GM19324 (cell line): ENCODE results near the gene RPL19.

Source experiments
- ATAC-seq: cut with Tn5 transposase; IDR thresholded peaks from one replicate; pipeline ENCODE4 v1.9.1; 2021; ENCODE audit warnings: mild to moderate bottlenecking, moderate library complexity; ENCODE audit not compliant: unreplicated experiment, low FRiP score

Gene RPL19

DNA sequence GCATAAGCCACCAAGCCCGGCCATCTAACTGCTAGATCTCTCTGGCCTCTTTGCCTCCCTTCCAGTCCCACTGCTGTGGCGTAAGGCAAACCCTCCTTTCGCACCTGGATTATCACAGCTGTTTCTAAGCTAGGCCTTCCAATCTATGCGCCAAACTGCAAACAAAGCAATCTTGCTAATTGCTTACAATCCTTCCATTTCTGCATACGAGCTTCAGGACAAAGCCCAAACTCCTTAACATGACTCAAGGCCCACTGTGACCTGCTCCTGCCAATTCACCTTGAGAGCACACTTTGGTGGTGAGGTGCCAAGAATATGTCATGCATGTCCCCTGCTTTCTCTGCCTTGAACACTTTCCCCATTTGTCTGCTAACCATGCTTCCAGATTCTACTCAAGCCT, 28.1 kb upstream of the RPL19 start:
- no peak for ATAC-seq

DNA sequence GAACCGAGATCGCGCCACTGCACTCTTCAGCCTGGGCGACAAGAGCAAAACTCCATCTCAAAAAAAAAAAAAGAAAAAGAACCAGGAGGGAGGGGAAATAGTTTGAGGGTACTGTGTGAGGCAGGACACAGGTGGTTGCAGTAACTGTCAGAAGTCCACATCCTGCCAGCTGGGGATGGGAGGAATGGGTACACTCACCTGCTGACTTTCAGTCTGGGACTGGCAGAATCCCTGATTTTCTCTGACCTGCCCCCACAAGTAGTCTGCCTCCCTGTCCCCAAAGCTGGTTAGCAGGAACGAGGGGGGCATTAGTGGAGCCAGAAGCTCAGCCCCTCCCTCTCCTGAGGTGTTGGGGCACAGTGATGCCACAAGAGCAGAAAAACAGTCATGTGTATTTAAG, 27.0 kb upstream of the RPL19 start:
- ATAC-seq = no peak

DNA sequence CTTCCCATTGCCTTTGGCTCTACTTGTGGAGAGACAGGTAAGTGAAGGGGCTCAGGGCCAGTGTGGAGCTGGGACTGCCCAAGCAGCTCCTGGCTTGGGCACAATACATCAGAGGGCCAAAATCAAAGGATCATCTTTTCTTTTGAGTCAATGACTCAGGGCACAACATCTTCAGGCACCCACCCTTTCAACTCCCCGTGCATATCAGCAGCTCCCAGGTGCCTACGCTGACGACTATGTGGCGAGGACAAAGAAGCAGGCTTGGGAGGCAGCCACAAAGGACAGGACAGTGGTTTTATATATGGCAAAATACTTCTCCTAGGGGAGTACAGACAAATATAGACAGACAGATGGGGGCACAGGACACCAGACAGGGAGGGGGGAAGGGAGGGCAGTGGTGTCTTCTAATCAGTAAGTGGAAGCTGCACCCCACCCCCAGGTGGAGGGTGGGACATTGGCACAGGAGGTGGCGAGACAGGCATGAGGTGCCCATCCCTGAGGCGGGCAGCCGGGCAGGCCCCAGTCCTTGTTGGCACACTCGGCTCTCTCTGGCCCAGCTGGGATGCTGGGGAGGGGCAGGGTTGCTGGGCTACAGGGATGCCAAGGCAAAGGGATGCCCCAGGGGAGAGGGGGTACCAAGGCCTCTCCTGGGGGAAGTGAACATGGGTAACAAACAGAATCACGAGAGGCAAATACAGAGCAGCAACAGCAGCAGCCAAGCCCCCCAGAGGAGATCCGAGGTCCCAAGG, 26.4 kb upstream of the RPL19 start:
- ATAC-seq = no peak

DNA sequence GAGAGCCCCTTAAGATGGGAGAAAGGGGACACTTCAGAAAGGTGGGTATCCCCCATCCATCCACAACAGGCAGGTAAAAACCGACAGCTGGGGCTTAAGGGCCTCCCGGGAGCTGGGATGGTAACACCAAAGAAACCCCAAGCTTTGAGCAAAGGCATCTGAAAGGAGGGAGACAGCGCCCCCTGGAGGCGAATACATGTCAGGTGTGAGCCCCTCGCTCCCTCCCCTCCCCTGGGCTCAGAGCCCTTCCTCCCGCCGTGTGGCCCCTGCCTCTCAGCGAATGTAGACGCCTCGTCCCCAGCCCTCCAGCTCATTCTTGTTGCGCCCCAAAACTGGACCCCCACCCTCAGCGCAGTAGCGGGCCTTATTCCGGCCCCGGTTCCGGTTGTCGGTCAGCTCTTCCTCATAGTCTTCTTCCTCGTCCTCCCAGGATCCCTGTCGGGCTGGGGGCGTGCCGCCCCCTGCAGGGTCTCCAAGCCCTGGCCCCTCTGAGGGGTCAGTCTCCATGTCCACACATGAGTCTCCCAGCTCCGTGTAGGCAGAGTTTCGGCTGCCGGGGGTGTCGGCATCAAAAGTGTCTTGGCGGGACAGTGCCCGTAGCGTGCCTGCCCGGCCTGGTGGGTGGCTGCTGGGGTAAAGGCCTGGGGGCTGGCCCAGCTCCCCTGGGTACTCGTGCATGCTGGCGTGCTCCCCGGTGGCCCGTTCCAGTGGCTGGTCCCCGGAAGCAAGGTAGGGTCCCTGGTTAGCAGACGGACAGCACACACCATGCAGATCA, 25.0 kb upstream of the RPL19 start:
- no peak for ATAC-seq

DNA sequence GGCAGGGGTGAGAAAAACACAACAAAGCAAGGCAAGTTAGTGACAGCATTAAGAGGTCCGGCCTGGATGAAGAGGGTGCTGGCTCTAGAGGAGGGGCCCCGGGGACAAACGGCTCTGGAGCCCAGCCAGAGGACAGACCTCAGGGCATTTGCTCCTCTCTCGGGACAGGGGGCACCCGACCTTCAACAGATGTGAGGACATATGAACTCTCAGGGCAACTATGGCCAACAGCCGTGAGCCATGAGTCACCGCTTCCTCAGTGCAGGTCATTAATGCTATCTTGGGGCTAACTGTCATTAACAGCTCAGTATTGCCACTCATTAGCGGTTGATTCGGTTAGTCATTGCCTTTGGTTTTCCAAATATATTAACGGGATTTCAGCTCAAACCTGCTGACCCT, 24.4 kb upstream of the RPL19 start:
- ATAC-seq = no peak

DNA sequence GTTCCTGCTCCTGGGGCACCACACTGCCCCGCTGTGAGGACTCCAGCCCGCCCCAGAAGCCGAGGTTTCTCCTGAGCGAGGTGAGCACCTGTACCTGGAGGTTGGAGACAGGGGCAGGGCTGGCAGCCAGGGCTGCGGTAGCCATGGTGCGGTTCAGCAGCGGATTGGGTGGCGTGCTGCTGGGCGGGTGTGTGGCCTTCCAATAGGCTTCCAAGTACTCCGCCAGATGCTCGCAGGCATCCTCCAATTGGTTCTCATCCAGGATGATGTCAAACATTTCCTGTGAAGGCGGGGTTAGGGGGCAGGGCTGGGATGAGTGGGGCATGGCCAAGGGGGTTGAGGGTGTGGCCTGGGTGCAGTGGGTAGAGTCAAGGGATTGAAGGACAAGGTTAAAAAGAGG, 22.8 kb upstream of the RPL19 start:
- ATAC-seq = no peak

DNA sequence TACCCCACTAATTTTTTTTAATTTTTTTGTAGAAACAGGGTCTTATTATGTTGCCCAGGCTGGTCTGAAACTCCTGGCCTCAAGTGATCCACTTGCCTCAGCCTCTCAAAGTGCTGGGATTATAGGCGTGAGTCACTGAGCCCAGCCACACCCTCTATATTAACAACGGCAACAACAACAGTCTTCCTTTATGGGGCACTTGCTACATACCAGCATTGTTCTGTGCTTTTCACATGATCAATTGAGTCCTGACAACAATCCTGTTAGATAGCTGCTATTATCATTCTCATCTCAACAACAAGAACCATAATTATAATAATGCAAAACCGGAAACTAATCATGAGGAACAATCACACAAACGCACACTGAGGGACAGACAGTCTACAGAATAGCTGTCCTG, 21.5 kb upstream of the RPL19 start:
- ATAC-seq = no peak

DNA sequence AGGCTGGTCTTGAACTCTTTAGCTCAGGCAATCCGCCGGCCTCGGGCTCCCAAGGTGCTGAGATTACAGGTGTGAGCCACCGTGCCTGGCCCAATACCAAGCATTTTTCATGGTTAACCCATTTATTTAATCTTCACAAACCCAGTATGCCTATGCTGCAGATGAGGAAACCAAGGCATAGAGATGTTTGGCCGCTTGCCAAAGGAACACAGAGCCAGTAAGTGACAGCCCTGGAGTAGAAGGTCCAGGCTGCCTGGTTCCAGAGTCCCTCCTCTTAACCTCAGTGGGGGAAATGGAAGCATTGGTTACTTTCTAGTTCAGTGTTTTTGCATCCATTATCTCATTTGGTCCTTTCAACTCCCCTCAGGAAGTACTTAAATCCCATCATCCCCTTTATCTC, 18.8 kb upstream of the RPL19 start:
- no peak for ATAC-seq

DNA sequence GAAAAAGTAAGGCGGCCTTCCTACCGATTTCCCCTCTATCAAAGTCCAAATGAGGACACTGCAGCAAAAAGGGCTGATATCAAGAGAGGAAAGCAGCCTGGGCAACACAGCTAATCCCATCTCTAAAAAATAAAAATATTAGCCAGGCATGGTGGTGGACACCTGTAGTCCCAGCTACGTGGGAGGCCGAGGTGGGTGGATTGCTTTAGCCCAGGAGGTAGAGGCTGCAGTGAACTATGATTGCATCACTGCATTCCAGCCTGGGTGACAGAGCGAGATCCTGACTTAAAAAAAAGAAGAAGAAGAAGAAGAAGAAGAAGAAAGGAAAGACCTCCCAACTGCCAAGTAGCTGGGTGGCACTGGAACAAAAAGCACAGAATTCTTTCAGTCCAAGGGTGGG, 17.0 kb upstream of the RPL19 start:
- no peak for ATAC-seq

DNA sequence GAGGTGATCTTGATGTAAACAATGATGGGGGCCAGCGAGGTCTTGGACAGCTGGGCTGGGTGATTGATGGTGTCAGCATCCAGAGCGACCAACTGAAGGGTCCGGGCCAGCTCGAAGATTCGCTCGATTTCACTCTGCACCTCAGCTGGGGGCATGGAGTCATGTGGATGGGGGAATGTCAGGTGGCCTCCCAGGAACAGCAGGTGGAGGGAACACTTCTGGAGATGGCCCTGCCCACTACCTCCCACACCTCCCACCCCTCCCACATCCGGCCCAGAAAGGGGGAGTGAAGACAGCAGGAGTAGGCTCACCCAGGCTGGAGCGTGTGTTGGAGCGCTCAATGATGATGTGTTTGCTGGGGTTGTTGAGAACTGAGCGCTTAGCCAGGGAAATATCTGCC, 16.4 kb upstream of the RPL19 start:
- ATAC-seq = no peak

DNA sequence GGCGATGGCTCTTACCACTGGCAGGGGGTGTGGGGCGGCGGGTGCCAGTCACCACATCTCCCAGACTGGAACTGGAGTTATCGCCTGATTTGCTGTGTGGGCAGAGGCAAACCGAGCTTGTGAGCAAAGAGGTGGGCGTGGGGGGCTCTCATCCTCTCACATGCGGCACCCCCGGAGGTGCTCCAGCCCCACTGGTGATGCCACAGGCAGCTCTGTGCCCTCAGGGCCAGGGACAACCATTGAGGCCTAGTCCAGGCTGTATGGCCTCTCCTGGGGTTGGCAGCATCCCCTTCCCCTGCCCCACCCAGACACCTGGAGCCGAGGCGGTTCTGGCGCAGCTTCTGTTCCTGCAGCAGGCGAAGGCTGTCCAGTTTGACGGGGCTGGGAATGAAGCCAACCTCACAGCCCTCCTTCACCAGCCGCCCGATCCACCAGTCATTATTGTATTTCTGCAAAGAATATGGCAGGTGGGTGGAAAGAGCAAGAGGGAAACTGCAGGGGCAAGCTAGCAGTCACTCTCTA, 13.5 kb upstream of the RPL19 start:
- ATAC-seq = no peak

DNA sequence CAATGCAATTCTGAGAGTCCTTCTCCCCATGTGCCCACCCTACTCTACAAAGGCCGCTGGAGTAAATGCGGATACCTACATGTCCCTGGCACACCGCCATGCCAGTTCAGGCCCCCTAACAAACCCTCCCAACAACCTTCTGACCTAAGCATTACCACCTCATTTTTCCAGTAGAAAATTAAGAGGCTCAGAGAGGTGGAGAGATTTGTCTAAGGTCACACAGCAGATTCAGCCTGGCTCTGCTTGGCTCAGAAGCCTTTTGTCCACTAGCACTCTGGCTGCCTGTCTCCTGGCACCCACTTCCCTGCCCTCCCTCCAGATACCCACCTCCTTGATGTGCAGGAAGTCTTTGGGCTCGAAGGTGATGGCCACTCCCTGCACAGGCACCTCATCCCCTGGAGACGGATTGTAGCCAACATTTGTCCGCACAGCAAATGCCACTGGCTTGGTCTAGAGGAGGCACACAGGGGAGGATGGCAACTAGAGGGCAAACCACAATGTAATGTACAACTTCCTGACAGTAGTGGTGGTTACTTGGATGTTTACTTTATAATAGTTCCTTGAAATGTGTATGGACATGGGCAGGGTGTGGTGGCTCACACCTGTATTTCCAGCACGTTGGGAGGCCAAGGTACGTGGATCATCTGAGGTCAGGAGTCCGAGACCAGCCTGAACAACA, 12.8 kb upstream of the RPL19 start:
- ATAC-seq = no peak

DNA sequence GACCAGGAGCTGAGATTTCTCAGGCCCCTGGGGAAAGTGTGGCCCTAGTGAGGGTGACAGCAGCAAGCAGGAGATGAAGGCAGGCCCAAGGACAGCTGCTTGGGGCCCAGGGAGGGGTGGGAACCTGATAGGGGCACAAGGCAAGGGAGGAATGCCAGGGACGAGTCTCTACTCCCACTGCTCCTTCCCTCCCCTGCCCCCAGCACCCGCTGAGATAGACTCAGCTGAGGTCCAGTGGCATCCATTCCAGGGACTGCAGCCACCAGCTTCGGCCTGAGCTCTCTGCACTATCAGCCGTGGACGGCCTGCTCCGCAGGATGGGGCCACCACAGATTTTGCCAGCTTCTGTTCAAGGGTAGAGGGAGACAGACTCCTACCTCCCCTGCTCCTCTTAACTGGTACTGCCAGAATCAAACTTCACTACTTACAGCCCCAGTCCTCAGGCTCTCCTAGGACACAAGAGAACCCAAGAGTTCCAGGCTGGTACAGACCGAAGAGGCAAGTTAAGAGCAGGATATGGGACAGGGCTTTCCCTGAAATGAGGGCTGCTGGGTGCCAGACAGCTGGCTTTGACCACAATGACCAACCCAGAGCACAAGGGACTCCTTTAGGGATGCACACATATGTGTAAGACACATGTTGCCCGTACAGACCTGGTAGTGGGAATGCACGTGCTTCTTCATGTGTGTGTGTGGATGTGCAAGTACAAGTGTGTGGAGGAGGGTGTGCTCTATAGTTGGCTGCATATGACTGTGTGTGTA, 8.2 kb upstream of the RPL19 start:
- no peak for ATAC-seq

DNA sequence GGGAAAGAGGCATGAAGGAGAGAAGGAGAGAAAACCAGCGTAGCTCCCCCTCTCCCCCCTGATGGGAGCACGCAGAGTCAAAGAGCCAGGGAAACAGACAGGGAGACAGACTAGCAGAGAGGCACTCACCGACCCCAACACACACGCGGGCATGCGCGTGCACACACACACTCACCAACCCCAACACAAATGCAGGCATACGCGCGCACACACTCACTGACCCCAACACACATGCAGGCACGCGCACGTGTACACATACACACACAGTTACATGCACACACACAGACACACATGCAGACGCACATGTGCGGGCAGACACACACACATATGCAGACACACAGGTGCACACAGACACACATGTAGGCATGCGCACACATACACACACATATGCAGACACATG, 7.2 kb upstream of the RPL19 start:
- ATAC-seq = no peak

DNA sequence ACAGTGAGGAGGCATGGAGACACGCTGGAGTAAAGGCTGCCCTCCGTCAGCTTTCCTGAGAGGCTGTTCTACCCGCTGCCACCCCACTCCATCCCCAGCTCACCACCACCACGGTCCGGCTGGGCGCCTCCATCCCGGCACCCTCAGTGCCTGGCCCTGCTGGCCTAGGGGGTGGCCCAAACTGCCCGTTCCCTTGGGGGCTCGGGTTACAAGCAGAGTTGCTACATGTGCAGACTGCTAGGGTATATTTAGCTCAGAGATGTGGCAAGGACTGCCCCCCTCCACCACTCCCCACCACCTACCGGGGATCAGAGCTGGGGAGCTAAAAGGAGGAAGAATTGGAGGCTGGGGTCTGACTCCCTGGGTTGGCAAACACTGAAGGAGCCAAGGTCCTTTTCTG, 6.7 kb upstream of the RPL19 start:
- no peak for ATAC-seq

DNA sequence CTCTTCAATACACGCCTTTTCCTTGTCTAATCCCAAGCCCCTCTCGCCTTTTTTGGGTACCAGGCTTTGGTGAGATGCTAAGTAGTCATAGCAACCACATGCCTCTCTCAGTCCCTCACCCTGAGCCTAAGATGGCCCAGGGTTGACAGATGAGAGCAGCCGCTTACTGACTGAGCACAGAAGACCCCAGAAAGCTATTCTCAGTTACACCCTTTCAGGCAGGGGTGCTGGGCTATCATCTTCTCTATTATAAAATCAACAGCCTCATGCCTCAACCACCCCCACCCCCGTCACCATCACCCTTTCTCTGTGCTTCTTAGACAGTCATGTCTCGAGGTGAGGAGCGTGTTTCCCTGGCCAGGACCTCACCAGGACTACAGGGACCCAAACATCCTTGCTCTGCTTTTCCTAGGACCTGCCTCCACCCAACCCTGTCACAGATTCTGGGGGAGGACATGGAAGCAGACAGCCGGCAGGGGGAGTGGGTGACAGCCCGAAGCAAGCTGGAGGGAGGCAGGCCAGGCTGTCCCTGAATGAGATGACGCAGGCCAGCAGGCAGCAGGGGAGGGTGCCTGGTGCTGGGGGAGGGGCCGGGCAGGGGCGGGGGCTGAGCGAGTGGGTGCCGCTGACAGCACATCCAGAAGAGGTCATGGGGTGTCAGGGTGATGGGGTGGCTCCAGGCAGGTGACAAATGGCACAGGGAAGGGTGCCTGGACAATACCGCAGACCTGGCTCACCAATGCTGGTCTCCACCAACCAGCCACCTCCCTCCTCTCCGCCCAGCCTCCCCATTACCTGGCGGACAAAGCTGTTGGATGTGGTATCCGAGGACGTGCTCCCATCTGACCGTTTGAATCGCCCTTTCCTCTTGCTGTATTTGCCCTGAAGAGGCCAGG, 5.7 kb upstream of the RPL19 start:
- ATAC-seq = no peak

DNA sequence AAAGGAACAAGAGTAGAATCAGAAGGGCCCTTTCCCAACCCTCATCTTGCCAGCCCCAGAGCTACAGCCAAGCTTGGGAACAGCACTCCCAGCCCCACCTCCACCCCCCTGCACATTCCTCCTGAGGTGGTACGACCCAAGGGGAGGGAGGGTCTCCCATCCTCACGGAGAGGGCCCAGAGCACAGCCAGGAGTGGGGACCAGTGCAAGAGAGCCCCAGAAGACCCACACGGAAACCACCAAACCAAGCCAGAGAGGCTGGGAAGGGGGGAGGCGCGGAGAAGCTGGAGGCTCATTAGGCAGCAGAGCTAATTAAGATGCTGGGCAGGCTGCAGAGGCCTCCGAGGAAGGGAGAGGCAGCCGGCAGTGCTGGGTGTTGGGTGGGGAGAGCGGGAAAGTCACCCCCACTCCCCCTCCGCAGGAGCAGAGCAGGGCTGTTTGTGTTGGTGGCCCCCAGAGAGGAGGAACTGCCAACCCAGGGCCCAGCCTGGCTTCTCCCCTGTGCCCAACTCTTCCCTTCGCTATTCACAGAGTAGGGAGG, 5.0 kb upstream of the RPL19 start:
- ATAC-seq = no peak

DNA sequence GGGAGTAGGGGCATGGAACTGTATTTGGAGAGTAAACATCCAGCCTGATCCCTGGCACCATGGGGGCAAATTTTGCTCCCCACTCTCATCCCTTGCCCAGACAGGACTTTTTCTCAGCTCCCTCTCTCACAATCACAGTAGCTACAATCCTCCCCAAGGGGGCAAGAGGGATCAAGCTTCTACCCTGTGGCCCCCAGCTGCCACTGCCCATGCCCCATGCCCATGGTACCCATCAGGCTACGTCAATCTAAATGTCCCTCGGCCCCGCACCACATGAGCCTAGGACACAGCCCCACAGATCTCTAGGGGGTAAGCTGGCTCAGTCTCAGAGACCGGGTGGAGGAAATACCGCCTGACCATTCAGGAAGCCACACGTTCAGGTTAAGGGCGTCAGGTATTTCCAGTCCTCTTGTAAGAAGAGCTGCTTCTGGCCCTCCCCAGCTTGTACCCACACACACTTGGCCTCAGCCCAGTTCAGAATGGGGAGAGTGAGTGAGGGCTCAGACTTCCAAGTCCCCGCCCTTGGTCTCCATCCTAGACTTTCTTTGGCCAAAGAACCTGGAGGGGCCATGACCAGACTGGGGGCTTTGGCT, 4.4 kb upstream of the RPL19 start:
- ATAC-seq = no peak

DNA sequence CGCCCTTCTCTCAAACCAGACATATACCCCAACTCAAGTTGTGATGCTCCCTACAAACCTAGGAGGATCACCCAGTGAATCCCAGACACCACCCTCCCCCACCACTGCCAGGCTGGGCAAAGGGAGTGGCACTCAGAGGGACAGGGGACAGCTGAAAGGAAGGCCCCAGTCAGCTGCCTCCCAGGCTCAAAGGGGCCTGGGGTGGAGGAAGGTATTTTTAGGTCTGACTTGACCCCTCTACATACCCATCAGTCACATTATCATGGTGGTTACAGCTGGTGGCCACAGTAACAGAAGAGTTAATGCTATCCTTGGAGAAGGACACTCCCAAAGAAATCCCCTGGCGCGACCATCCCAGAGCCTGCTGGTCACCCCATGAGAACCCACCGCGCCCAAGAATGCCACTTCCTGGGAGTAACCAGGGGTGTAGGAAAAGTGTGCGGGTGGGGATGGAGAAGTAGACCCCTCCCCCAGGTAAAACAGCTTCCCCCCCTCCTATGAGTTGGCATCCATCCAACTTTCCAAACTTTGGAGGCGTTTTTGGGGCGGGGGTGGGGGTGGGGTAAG, 3.8 kb upstream of the RPL19 start:
- no peak for ATAC-seq
